HCT116 (cell line): ENCODE measurements around the gene GRHL1. TPM values are rescaled to one million over a fixed set of nuclear protein-coding genes. Genes with fewer than 3 reads are reported as not detected.

ENCODE experiments used
- ATAC-seq: fragments of 200-7000 bp; cut with Tn5 transposase; 2 replicates; pipeline ENCODE4 v1.9.1; 2020; ENCODE audit warnings: mild to moderate bottlenecking, moderate library complexity
- BruUV-seq: library from RNA; stranded (reverse); fragments of 400-500 nt; replicated peaks from 2 replicates; lab custom pipeline; 2021; lab: Mats Ljungman, UMichigan
- CTCF ChIA-PET: fragments of 300-600 bp; sonication (Branson Sonifier 250); formaldehyde crosslinking; loops from one replicate; lab custom pipeline; 2021; ENCODE audit warnings: antibody characterized with exemption; lab: Charles Lee
- POLR2A ChIA-PET: fragments of 300-600, 350-600 bp; sonication (Branson Sonifier 250); formaldehyde crosslinking; loops from one replicate; lab custom pipeline; 2021; ENCODE audit warnings: antibody characterized with exemption; lab: Charles Lee
- RAD21 ChIA-PET, 2 experiments: fragments of 300-600 bp; sonication (Branson Sonifier 250); formaldehyde crosslinking; loops; one replicate each; lab custom pipeline; 2023; ENCODE audit warnings: low total read pairs in 2 of 2; ENCODE audit not compliant: uncharacterized antibody in 2 of 2, unreplicated experiment in 2 of 2, low non-redundant PET in 1 of 2; lab: Charles Lee
- DNase-seq: peaks from one replicate; pipeline ENCODE4 v3.0.0-alpha.2; 2010; ENCODE audit warnings: low read depth, low spot score
- H2AFZ ChIP-seq: fragments of 200-600 bp; shearing (Covaris generic), sonication (generic); 2 replicates; pipeline ENCODE4 v1.6.1; 2017; ENCODE audit warnings: low read depth, mixed run types, mixed read lengths, antibody characterized with exemption, low read length; ENCODE audit not compliant: poor library complexity, severe bottlenecking
- H3K27ac ChIP-seq: 2 replicates; pipeline ENCODE4 v1.5.1; 2012; ENCODE audit warnings: low read depth, low read length
- H3K27me3 ChIP-seq: fragments of 200-600 bp; sonication (generic); 2 replicates; pipeline ENCODE4 v1.6.1; 2016; ENCODE audit warnings: mixed run types, low read length, mixed read lengths; ENCODE audit not compliant: insufficient read depth
- H3K36me3 ChIP-seq, 2 experiments: fragments of 200-500 bp in 1 of 2; fragments of 200-600 bp in 1 of 2; sonication (Bioruptor generic) in 1 of 2; sonication (generic) in 1 of 2; 2 replicates each; pipeline versions ENCODE4 v1.5.1 to v1.6.1; 2014 to 2016; ENCODE audit warnings: low read length in 2 of 2, inconsistent platforms in 1 of 2, mixed read lengths in 1 of 2, mixed run types in 1 of 2; ENCODE audit not compliant: insufficient read depth in 2 of 2, control insufficient read depth in 1 of 2
- H3K4me1 ChIP-seq, 2 experiments: fragments of 200-600 bp in 1 of 2; sonication (generic) in 1 of 2; 2 replicates each; pipeline versions ENCODE4 v1.5.1 to v1.6.1; 2012 to 2017; ENCODE audit warnings: low read length in 2 of 2, inconsistent platforms in 1 of 2, mild to moderate bottlenecking in 1 of 2, mixed read lengths in 1 of 2, mixed run types in 1 of 2, moderate library complexity in 1 of 2; ENCODE audit not compliant: insufficient read depth in 2 of 2, control insufficient read depth in 1 of 2
- H3K4me2 ChIP-seq: fragments of 200-600 bp; sonication (generic); 2 replicates; pipeline ENCODE4 v1.6.1; 2017; ENCODE audit warnings: mixed run types, low read length, mixed read lengths
- H3K4me3 ChIP-seq, 2 experiments: fragments of 200-600 bp in 1 of 2; sonication (generic) in 1 of 2; replicated peaks in 1 of 2; 2 replicates each; pipeline ENCODE4 v1.5.1; 2011 to 2016; ENCODE audit warnings: low read length in 2 of 2, control low read depth in 1 of 2, low read depth in 1 of 2, mild to moderate bottlenecking in 1 of 2, mixed read lengths in 1 of 2, mixed run types in 1 of 2
- H3K79me2 ChIP-seq: fragments of 200-600 bp; sonication (generic); 2 replicates; pipeline ENCODE4 v1.6.1; 2017; ENCODE audit warnings: mild to moderate bottlenecking, mixed run types, low read length, moderate library complexity, mixed read lengths; ENCODE audit not compliant: insufficient read depth
- H3K9ac ChIP-seq: fragments of 200-600 bp; sonication (generic); 2 replicates; pipeline ENCODE4 v1.6.1; 2016; ENCODE audit warnings: low read length, mixed read lengths
- H3K9me2 ChIP-seq: fragments of 200-600 bp; sonication (generic), shearing (Covaris generic); 2 replicates; pipeline ENCODE4 v1.6.1; 2017; ENCODE audit warnings: mixed run types, mild to moderate bottlenecking, moderate library complexity; ENCODE audit not compliant: insufficient read depth
- H3K9me3 ChIP-seq, 2 experiments: fragments of 200-500 bp in 1 of 2; fragments of 200-600 bp in 1 of 2; sonication (Bioruptor generic) in 1 of 2; sonication (generic) in 1 of 2; 2 replicates each; pipeline ENCODE4 v1.6.1; 2014 to 2017; ENCODE audit warnings: low read length in 2 of 2, mixed read lengths in 2 of 2, inconsistent platforms in 1 of 2, low read depth in 1 of 2, mild to moderate bottlenecking in 1 of 2, mixed run types in 1 of 2, moderate library complexity in 1 of 2; ENCODE audit not compliant: control insufficient read depth in 1 of 2, insufficient read depth in 1 of 2
- H4K20me1 ChIP-seq: fragments of 200-600 bp; sonication (generic), shearing (Covaris generic); 2 replicates; pipeline ENCODE4 v1.6.1; 2017; ENCODE audit warnings: mixed run types, mild to moderate bottlenecking, moderate library complexity; ENCODE audit not compliant: insufficient read depth
- ATF3 ChIP-seq: IDR thresholded peaks from 2 replicates; pipeline ENCODE4 v1.6.1; 2012
- CBX3 ChIP-seq: IDR thresholded peaks from 2 replicates; pipeline ENCODE4 v1.6.1; 2012; ENCODE audit warnings: low read depth
- CEBPB ChIP-seq: IDR thresholded peaks from 2 replicates; pipeline ENCODE4 v1.6.1; 2012; ENCODE audit warnings: low read depth
- CTCF ChIP-seq, 3 experiments: fragments of 200-600 bp in 1 of 3; sonication (generic) in 1 of 3; IDR thresholded peaks in 2 of 3; conservative IDR thresholded peaks in 1 of 3; 2 replicates each; pipeline ENCODE4 v1.5.1; 2012 to 2017; ENCODE audit warnings: low read depth in 2 of 3, low read length in 2 of 3, antibody characterized with exemption in 1 of 3, borderline replicate concordance in 1 of 3, control low read depth in 1 of 3, mild to moderate bottlenecking in 1 of 3, mixed read lengths in 1 of 3, mixed run types in 1 of 3, moderate library complexity in 1 of 3; ENCODE audit not compliant: insufficient read depth in 1 of 3
- EGR1 ChIP-seq: IDR thresholded peaks from 2 replicates; pipeline ENCODE4 v1.6.1; 2012; ENCODE audit warnings: low read depth
- EZH2 ChIP-seq: fragments of 200-600 bp; sonication (generic); IDR thresholded peaks from 2 replicates; pipeline ENCODE4 v1.6.1; 2017; ENCODE audit warnings: antibody characterized with exemption, mixed run types
- FOSL1 ChIP-seq: IDR thresholded peaks from 2 replicates; pipeline ENCODE4 v1.6.1; 2012; ENCODE audit warnings: low read depth
- JUND ChIP-seq: IDR thresholded peaks from 2 replicates; pipeline ENCODE4 v1.6.1; 2012
- MAX ChIP-seq: IDR thresholded peaks from 2 replicates; pipeline ENCODE4 v1.6.1; 2012
- POLR2A ChIP-seq: IDR thresholded peaks from 2 replicates; pipeline ENCODE4 v1.7.0; 2011; ENCODE audit warnings: borderline replicate concordance; ENCODE audit not compliant: insufficient read depth, insufficient read length; ENCODE audit errors: extremely low read depth
- POLR2AphosphoS5 ChIP-seq: IDR thresholded peaks from 2 replicates; pipeline ENCODE4 v1.6.1; 2011; ENCODE audit warnings: mild to moderate bottlenecking, low read depth, low read length, moderate library complexity
- RAD21 ChIP-seq: IDR thresholded peaks from 2 replicates; pipeline ENCODE4 v1.6.1; 2012; ENCODE audit warnings: low read depth, mild to moderate bottlenecking
- SIN3A ChIP-seq: IDR thresholded peaks from 2 replicates; pipeline ENCODE4 v1.6.1; 2012; ENCODE audit warnings: low read depth
- SP1 ChIP-seq: IDR thresholded peaks from 2 replicates; pipeline ENCODE4 v1.6.1; 2012; ENCODE audit warnings: low read depth
- SRF ChIP-seq: IDR thresholded peaks from 2 replicates; pipeline ENCODE4 v1.6.1; 2012; ENCODE audit warnings: low read depth
- TCF7L2 ChIP-seq: IDR thresholded peaks from 2 replicates; pipeline ENCODE4 v1.7.0; 2011; ENCODE audit warnings: borderline replicate concordance, inconsistent platforms; ENCODE audit not compliant: insufficient read depth, insufficient read length; ENCODE audit errors: extremely low read depth
- YY1 ChIP-seq: IDR thresholded peaks from 2 replicates; pipeline ENCODE4 v1.6.1; 2011; ENCODE audit warnings: low read length, low read depth, moderate library complexity, mild to moderate bottlenecking; ENCODE audit not compliant: insufficient replicate concordance; ENCODE audit errors: extremely low read depth
- ZBTB33 ChIP-seq: IDR thresholded peaks from 2 replicates; pipeline ENCODE4 v1.6.1; 2011; ENCODE audit warnings: mild to moderate bottlenecking, low read length, moderate library complexity; ENCODE audit not compliant: insufficient replicate concordance; ENCODE audit errors: extremely low read depth
- ZNF274 ChIP-seq: fragments of 200-500 bp; sonication (Bioruptor generic); IDR thresholded peaks from 2 replicates; pipeline ENCODE4 v1.6.1; 2014; ENCODE audit warnings: mild to moderate bottlenecking, low read depth, low read length, inconsistent platforms
- intact Hi-C: fragments of 100-400 bp; cut with micrococcal nuclease; formaldehyde crosslinking; loops from 2 replicates; pipeline ENCODE4 v1.10.0; 2022
- total RNA-seq: library from RNA; stranded (reverse); gene quantifications from one replicate; pipeline ENCODE4 v1.2.1, GENCODE V29; 2021; ENCODE audit not compliant: unreplicated experiment

GRHL1 gene
- total RNA-seq, 1 experiment from 2014 or later, result 8.5 TPM

GRCh38 chr2:9914384-9915065, 37.0 kb upstream of the GRHL1 start:
- DNase-seq, result peak; percentile 76
- Histone ChIP-seq H3K36me3 (peaks cover 7 to 8% of the 10 kb centered on the region in 2 experiments; a peak in 1 of 4 replicates), H3K4me3 (no peak overlapping the region), H3K9me3 (no peaks in the 10 kb centered on the region), H3K79me2 (no peaks in the 10 kb centered on the region), H3K9me2 (no peaks in the 10 kb centered on the region), H2AFZ (no peak overlapping the region), H3K4me2 (peak overlapping the region; percentile 49), H3K4me1 (peaks cover 10 to 18% of the 10 kb centered on the region in 2 experiments), H3K9ac (peak overlapping the region; percentile 10; the same call in 1 of the 2 replicates), H3K27me3 (no peaks in the 10 kb centered on the region), H3K27ac (no peak overlapping the region), H4K20me1 (no peaks in the 10 kb centered on the region)
- POLR2A ChIA-PET, result interaction anchor here (0.9 to 1.5 kb wide), 2 partner anchors 11 to 71 kb away, joined by 3 to 4 read pairs; partner anchors contain the start of gene TAF1B
- peak; percentile 100 for ATAC-seq
- BruUV-seq, result no TSS peak
- RAD21 ChIA-PET, result no interaction called here
- CTCF ChIA-PET, result interaction anchor here (0.7 to 1.6 kb wide), 3 partner anchors 13 to 114 kb away, joined by 3 to 5 read pairs (median 3); no protein-coding TSS in a partner anchor
- intact Hi-C loops, result loop anchor here (1.0 kb wide), 1 partner anchor 100 kb away; no protein-coding TSS in a partner anchor
- TF ChIP-seq CBX3 (peak; percentile 84), SRF (no peak), MAX (peak; percentile 98), ZNF274 (no peak), EGR1 (0 out of 2 replicates have a peak, but pooled peaks have one; percentile 31), CEBPB (no peak), TCF7L2 (peak; percentile 15), POLR2AphosphoS5 (peak; percentile 57), JUND (peak; percentile 88), RAD21 (peak; percentile 94), ZBTB33 (no peak), SP1 (peak; percentile 68; the same call in 1 of the 2 replicates), FOSL1 (peak; percentile 97), ATF3 (no peak), POLR2A (no peak), YY1 (peak; percentile 42), SIN3A (peak; percentile 78), CTCF (IDR thresholded peaks at IDR 0.05 in 2 of 3, conservative IDR thresholded peaks at IDR 0.05 in 1 of 3; ENCODE audit: borderline replicate concordance in 1 of 3, insufficient read depth in 1 of 3, low read depth in 2 of 3, low read length in 2 of 3) (peak; percentile 43 to 72 (median 49); a peak in 4 of 6 replicates), EZH2 (no peak)
